ENCODE data around the gene SCN1B. TPM values are rescaled to one million over a fixed set of nuclear protein-coding genes. Genes with fewer than 3 reads are reported as not detected.

Gene SCN1B
- total and polyA plus RNA-seq, 10 of the 15 experiments (the other 5 are each of a cell fraction or from before 2014, with no cell fraction given) = 0.04 to 0.54 (median 0.11) TPM; not detected in 3

DNA sequence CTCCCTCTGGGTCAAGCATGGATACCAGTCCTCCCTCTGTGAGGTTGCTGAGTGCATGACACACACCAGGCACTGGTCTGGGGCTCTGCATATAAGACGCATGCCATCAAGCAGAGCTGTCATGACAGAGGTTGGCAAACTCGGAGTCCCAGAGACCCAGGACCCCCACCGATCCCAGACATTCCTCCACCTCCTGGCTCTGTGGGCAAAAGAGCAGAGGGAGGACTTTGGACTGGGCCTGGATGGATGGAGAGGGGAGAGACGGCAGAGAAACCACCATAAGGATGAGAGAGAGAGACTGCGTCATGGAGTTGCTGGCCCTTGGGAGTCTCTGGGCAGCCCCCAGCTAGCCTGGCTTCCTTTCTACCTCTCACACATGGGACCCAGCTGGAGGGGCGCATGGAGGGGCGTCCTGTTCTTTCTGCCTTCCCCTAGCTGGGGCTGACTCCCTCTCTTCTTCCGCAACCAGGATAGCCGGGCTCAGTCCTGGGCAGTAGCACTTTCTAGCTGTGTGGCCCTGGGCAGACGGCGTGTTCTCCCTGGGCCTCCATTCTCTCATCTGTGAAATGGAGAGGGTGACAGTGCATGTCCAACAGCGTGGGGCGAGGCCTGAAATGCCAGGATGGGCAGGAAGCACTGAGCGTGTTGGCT lies 12.8 kb downstream of the SCN1B start:
- TF ChIP-seq YY1 (IDR thresholded peaks at IDR 0.05; ENCODE audit: low read depth, low read length) (no peak), TAF1 (IDR thresholded peaks at IDR 0.05; ENCODE audit: borderline replicate concordance, low read depth, low read length) (no peak), CEBPB (IDR thresholded peaks at IDR 0.05; ENCODE audit: borderline replicate concordance in 1 of 2, low read depth in 2 of 2, low read length in 2 of 2) (no peak)
- H3K9me3 ChIP-seq (replicated peaks; ENCODE audit: control insufficient read depth, insufficient read depth, low read length) = no peaks in the 10 kb centered on the region
- DNase-seq (ENCODE audit: low read depth, low spot score) = no peak
- H3K27ac ChIP-seq (ENCODE audit: control insufficient read depth, insufficient read depth) = no peak overlapping the region
- H3K79me2 ChIP-seq (ENCODE audit: control insufficient read depth, insufficient read depth, low read length) = no peaks in the 10 kb centered on the region
- ChIA-PET SMC1A (ENCODE audit: uncharacterized antibody, unreplicated experiment) (interaction anchor here (1.3 to 2.3 kb wide), 4 partner anchors 10 to 71 kb away, joined by 3 to 9 read pairs (median 4); no protein-coding TSS in a partner anchor), RAD21 (ENCODE audit: unreplicated experiment) (no interaction called here), CTCF (interaction anchor here (0.9 to 5.4 kb wide), 16 partner anchors 13 to 192 kb away, joined by 3 to 56 read pairs (median 4); no protein-coding TSS in a partner anchor), POLR2A (interaction anchor here (0.6 kb wide), 1 partner anchor 54 kb away, joined by 4 read pairs; no protein-coding TSS in a partner anchor)
- H3K9ac ChIP-seq (ENCODE audit: control insufficient read depth, insufficient read depth, low read length) = no peak overlapping the region
- intact Hi-C loops (cut with micrococcal nuclease; ENCODE audit: unreplicated experiment) = no loop called here
- ATAC-seq = no peak
- no peak for FAIRE-seq
- H3K4me1 ChIP-seq (ENCODE audit: control insufficient read depth, insufficient read depth, low read length) = peaks cover 10% of the 10 kb centered on the region
- in situ Hi-C loops (cut with MboI) = no loop called here
- H2AFZ ChIP-seq (ENCODE audit: control insufficient read depth, low read depth, low read length) = no peak overlapping the region
- H3K36me3 ChIP-seq (ENCODE audit: control insufficient read depth in 2 of 2, insufficient read depth in 2 of 2, low read length in 1 of 2) = no peaks in the 10 kb centered on the region
- H3K4me2 ChIP-seq (ENCODE audit: control insufficient read depth, insufficient read depth) = no peak overlapping the region
- no peak overlapping the region for H3K4me3 ChIP-seq
- no TSS peak for BruUV-seq (replicated peaks)
- peaks cover 0 to 3% of the 10 kb centered on the region in 2 experiments; a peak in 3 of 4 replicates for H3K27me3 ChIP-seq (replicated peaks in 1 of 2; ENCODE audit: control insufficient read depth in 2 of 2, insufficient read depth in 2 of 2, low read length in 1 of 2)
- no peaks in the 10 kb centered on the region for H4K20me1 ChIP-seq (ENCODE audit: control insufficient read depth, insufficient read depth)
- WGBS (ENCODE audit: insufficient coverage, insufficient replicate concordance, low lambda C conversion rate, missing lambda C conversion rate) = 26% methylated on average over 14 of the region's 14 CpGs

- RAD21 ChIA-PET (ENCODE audit: unreplicated experiment) = interaction anchor here (1.1 to 1.3 kb wide), 4 partner anchors 42 to 97 kb away, joined by 3 to 7 read pairs (median 4); no protein-coding TSS in a partner anchor
- TF ChIP-seq, protein P1, sequence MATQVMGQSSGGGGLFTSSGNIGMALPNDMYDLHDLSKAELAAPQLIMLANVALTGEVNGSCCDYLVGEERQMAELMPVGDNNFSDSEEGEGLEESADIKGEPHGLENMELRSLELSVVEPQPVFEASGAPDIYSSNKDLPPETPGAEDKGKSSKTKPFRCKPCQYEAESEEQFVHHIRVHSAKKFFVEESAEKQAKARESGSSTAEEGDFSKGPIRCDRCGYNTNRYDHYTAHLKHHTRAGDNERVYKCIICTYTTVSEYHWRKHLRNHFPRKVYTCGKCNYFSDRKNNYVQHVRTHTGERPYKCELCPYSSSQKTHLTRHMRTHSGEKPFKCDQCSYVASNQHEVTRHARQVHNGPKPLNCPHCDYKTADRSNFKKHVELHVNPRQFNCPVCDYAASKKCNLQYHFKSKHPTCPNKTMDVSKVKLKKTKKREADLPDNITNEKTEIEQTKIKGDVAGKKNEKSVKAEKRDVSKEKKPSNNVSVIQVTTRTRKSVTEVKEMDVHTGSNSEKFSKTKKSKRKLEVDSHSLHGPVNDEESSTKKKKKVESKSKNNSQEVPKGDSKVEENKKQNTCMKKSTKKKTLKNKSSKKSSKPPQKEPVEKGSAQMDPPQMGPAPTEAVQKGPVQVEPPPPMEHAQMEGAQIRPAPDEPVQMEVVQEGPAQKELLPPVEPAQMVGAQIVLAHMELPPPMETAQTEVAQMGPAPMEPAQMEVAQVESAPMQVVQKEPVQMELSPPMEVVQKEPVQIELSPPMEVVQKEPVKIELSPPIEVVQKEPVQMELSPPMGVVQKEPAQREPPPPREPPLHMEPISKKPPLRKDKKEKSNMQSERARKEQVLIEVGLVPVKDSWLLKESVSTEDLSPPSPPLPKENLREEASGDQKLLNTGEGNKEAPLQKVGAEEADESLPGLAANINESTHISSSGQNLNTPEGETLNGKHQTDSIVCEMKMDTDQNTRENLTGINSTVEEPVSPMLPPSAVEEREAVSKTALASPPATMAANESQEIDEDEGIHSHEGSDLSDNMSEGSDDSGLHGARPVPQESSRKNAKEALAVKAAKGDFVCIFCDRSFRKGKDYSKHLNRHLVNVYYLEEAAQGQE (IDR thresholded peaks at IDR 0.05; ENCODE audit: low read depth, low read length) = no peak
- no peak for TF ChIP-seq TBL1XR1 (IDR thresholded peaks at IDR 0.05; ENCODE audit: low read depth, low read length)
- TF ChIP-seq TCF3 (IDR thresholded peaks at IDR 0.05; ENCODE audit: borderline replicate concordance, insufficient read depth, low read depth, low read length) = no peak
- TF ChIP-seq, protein P2, sequence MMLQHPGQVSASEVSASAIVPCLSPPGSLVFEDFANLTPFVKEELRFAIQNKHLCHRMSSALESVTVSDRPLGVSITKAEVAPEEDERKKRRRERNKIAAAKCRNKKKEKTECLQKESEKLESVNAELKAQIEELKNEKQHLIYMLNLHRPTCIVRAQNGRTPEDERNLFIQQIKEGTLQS (IDR thresholded peaks at IDR 0.05; ENCODE audit: borderline replicate concordance, extremely low read depth, low read depth, low read length) = no peak
- TF ChIP-seq EGR1 (IDR thresholded peaks at IDR 0.05; ENCODE audit: borderline replicate concordance in 1 of 2, low read depth in 2 of 2, low read length in 2 of 2) = no peak
- TF ChIP-seq CHD4 (IDR thresholded peaks at IDR 0.05) = no peak
Observed at GRCh38 chr19:35043906-35044305, 13.6 kb downstream of the SCN1B start.

More at GRCh38 chr19:35043906-35044305, 13.6 kb downstream of the SCN1B start:
- ChIA-PET SMC1A (ENCODE audit: uncharacterized antibody, unreplicated experiment) (interaction anchor here (0.9 to 2.3 kb wide), 7 partner anchors 9 to 198 kb away, joined by 3 to 9 read pairs (median 3); no protein-coding TSS in a partner anchor), POLR2A (interaction anchor here (1.0 kb wide), 1 partner anchor 98 kb away, joined by 3 read pairs; no protein-coding TSS in a partner anchor), CTCF (interaction anchor here (0.6 to 5.4 kb wide), 33 partner anchors 13 to 306 kb away, joined by 3 to 56 read pairs (median 4); partner anchors contain the start of gene FXYD5)
- intact Hi-C loops (cut with micrococcal nuclease; ENCODE audit: unreplicated experiment) (no loop called here), in situ Hi-C loops (cut with MboI) (no loop called here)
- ATAC-seq (no peak), FAIRE-seq (no peak), DNase-seq (ENCODE audit: low read depth, low spot score) (no peak)
- Histone ChIP-seq H3K4me3 (no peak overlapping the region), H3K9ac (ENCODE audit: control insufficient read depth, insufficient read depth, low read length) (no peak overlapping the region), H3K4me2 (ENCODE audit: control insufficient read depth, insufficient read depth) (no peak overlapping the region), H3K27ac (ENCODE audit: control insufficient read depth, insufficient read depth) (no peak overlapping the region), H3K27me3 (replicated peaks in 1 of 2; ENCODE audit: control insufficient read depth in 2 of 2, insufficient read depth in 2 of 2, low read length in 1 of 2) (peaks cover 0 to 3% of the 10 kb centered on the region in 2 experiments; a peak in 3 of 4 replicates), H3K9me3 (replicated peaks; ENCODE audit: control insufficient read depth, insufficient read depth, low read length) (no peaks in the 10 kb centered on the region), H3K79me2 (ENCODE audit: control insufficient read depth, insufficient read depth, low read length) (no peaks in the 10 kb centered on the region), H3K36me3 (ENCODE audit: control insufficient read depth in 2 of 2, insufficient read depth in 2 of 2, low read length in 1 of 2) (no peaks in the 10 kb centered on the region), H4K20me1 (ENCODE audit: control insufficient read depth, insufficient read depth) (no peaks in the 10 kb centered on the region), H3K4me1 (ENCODE audit: control insufficient read depth, insufficient read depth, low read length) (peaks cover 4% of the 10 kb centered on the region; the same call in 1 of the 2 replicates), H2AFZ (ENCODE audit: control insufficient read depth, low read depth, low read length) (no peak overlapping the region)
- BruUV-seq (replicated peaks) = no TSS peak
- 37% methylated on average over 14 of the region's 14 CpGs for WGBS (ENCODE audit: insufficient coverage, insufficient replicate concordance, low lambda C conversion rate, missing lambda C conversion rate)
